T-helper 2 cell treated with Interferon-gamma antibody and Interleukin-4, amounts not matched to agents 5 μg/mL and 100 μg/mL, for 36 hours (primary cell): ENCODE data around the gene PLPP1.
A peak's percentile ranks its signal among the peaks of the same experiment; 100 is the strongest.

ENCODE experiments used
- DNase-seq: peaks from one replicate; pipeline ENCODE4 v3.0.0; 2021; ENCODE audit warnings: low spot score
- H3K27ac Mint-ChIP-seq: one replicate; pipeline ENCODE4 v1.8.0; 2021; ENCODE audit warnings: mild to moderate bottlenecking, mixed read lengths
- H3K27me3 Mint-ChIP-seq: one replicate; pipeline ENCODE4 v1.8.0; 2021; ENCODE audit warnings: low read depth, mixed read lengths
- H3K36me3 Mint-ChIP-seq: one replicate; pipeline ENCODE4 v1.8.0; 2021; ENCODE audit warnings: low read depth, mixed read lengths
- H3K4me1 Mint-ChIP-seq: one replicate; pipeline ENCODE4 v1.8.0; 2021; ENCODE audit warnings: low read depth, mixed read lengths
- H3K4me3 Mint-ChIP-seq: one replicate; pipeline ENCODE4 v1.8.0; 2022; ENCODE audit warnings: mild to moderate bottlenecking, moderate library complexity, mixed read lengths
- H3K9me3 Mint-ChIP-seq: one replicate; pipeline ENCODE4 v1.8.0; 2021; ENCODE audit warnings: mixed read lengths

Gene PLPP1

DNA sequence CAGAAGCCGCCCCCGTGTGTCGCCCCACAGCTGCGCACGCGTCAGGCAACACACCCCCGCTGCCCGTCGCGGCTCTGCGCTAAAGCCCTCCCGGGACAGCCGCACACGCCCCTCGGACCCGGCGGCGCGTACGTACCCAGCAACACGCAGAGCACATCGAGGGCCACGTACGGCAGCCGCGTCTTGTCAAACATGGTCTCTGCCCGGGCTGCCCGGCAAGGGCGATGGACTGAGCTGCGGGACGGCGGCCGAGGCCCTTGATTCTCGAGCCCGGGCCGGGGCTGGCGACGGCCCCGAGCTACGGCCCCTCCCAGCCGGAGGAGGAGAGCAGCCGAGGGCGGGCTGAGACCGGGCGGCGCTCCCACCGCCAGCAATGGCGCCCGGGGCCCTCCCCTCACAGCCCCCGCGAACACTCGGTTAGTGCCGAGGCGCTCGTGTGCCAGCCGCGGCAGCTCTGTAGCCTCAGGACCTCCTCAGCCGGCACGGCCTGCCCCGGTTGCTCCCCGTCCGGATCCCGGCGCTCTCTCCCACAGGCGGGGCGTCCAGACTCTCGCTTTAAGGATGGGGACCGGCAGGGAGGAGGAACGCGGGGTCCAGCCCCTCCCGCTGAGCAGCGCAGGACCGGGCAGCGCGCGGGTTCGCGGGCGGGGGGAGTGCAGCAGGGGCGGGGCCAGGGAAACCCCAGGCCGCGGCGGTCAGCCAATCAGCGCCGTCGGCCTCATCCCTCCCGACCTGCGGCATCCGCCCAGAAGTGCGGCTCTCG, at the start of gene PLPP1:
PLPP1 (minus strand) TSS at position 529 of the 763 bp plus-strand sequence; CDS start at position 194, 335 bp downstream.
- peaks cover 43% of the 10 kb centered on the region for H3K4me1 Mint-ChIP-seq

DNA sequence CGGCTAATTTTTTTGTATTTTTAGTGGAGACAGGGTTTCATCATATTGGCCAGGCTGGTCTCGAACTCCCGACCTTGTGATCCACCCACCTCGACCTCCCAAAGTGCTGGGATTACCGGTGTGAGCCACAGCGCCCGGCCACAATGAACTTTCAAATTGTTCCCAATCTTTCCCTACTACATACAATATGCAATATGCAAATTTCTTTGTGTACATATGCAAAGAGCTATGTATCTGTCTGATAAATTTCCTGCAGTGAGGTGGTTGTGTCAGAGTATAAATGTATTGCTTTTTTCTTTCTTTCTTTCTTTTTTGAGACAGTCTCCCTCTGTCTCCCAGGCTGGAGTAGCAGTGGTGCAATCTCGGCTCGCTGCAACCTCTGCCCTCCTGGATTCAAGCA, 48.8 kb upstream of the PLPP1 start:
- Mint-ChIP-seq H3K27me3 (no peaks in the 10 kb centered on the region), H3K4me3 (no peak overlapping the region), H3K27ac (no peak overlapping the region), H3K9me3 (no peaks in the 10 kb centered on the region), H3K4me1 (peaks cover 23% of the 10 kb centered on the region), H3K36me3 (peaks cover 2% of the 10 kb centered on the region)
- DNase-seq, result no peak

More for the DNA sequence above, at the start of gene PLPP1:
- no peaks in the 10 kb centered on the region for H3K9me3 Mint-ChIP-seq
- peak within 1 kb of the TSS; percentile 90 for H3K4me3 Mint-ChIP-seq
- DNase-seq, result peak; percentile 90
- H3K27ac Mint-ChIP-seq, result peak within 1 kb of the TSS; percentile 79
- H3K36me3 Mint-ChIP-seq, result peaks cover 20% of the 10 kb centered on the region
- H3K27me3 Mint-ChIP-seq, result no peaks in the 10 kb centered on the region

DNA sequence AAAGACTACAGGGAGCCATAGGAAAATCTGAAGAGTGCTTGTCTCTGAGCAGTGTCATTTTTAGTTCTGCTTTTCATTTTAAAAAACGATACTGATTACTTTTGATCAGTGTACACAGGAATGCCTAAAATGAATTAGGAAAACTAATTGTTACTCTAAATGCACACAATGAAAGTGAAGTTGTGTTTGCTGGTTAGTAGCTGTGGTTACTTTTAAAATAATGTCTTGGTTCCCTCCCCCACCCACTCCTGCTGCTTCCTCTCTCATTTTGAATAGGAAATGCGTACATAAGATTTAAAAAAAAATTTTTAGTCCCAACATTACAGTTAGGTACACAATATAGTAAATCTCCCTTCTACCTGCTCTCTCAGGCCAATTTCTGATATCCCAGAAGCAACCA, 47.5 kb upstream of the PLPP1 start:
- DNase-seq, result peak; percentile 43
- Mint-ChIP-seq H3K4me3 (peak overlapping the region; percentile 68), H3K4me1 (peaks cover 32% of the 10 kb centered on the region), H3K36me3 (no peaks in the 10 kb centered on the region), H3K27me3 (no peaks in the 10 kb centered on the region), H3K9me3 (no peaks in the 10 kb centered on the region), H3K27ac (peak overlapping the region; percentile 27)

DNA sequence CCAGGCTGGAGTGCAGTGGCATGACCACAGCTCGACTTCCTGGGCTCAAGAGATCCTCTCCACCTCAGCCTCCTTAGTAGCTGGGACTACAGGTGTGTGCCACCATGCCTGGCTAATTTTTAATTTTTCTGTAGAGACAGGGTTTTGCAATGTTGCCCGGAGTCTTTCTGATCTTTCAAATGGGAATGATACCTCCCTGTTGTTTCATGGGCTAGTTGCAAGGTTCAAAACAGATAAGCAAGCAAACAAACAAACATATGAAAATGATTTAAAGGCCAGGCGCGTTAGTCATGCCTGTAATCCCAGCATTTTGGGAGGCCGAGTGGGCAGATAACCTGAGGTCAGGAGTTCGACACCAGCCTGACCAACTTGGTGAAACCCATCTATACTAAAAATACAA, 45.3 kb upstream of the PLPP1 start:
- Mint-ChIP-seq H3K4me1 (peaks cover 45% of the 10 kb centered on the region), H3K4me3 (no peak overlapping the region), H3K36me3 (no peaks in the 10 kb centered on the region), H3K9me3 (no peaks in the 10 kb centered on the region), H3K27me3 (no peaks in the 10 kb centered on the region), H3K27ac (no peak overlapping the region)
- no peak for DNase-seq

DNA sequence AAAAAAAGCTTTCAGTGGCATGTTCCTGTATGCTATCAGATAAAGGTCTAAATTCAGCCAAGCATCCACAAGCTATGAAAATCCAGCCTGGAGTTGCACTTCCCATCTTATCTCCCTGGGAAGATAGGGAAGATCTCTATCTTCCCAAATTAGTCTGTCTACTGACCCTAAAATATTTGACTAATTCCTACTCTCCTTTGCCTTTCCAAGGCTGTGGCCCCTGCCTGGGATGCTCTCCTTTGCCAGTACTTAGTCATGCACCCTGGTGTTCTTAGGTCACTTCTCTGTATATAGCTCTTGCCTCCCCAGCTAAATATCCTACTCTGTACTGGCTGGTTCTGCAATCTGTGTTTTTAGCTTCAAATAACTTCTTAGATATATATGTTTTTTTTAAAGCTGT, 44.0 kb upstream of the PLPP1 start:
- H3K9me3 Mint-ChIP-seq, result no peaks in the 10 kb centered on the region

DNA sequence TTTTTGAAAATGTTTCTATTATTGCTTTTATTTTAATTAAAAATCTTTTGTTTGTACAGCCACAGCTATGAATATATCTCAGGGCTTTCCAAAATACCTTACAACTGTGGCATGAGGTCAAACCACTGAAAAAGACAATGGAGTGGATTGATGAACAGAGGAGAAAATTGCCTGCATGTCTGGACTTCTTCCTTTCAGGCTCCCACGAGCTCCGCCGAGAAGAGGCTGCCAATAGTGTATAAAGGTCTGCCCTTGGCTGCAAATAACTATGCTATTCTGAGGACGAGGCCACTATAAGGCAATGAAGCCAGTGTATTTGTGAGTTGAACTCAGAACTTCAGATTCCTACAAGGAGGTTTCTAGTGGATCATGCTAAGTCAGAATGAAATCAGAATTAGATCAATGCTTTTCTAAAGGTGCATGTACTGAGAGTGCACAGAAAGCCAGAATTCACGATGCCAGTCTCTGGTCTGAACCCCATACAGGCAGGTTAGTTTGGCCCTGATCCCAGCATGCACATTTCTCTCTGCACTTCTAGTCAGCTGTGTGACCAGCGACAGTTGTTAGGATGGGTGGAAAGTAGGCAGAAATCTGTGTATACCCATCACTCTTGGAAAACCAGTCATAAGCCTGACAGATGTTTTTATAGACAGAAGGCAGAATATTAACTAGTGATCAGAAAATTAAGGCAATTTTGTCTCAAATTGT, 42.7 kb upstream of the PLPP1 start:
- no peaks in the 10 kb centered on the region for H3K36me3 Mint-ChIP-seq
- DNase-seq, result no peak
- H3K4me1 Mint-ChIP-seq, result peaks cover 38% of the 10 kb centered on the region
- no peak overlapping the region for H3K27ac Mint-ChIP-seq
- no peak overlapping the region for H3K4me3 Mint-ChIP-seq
- H3K9me3 Mint-ChIP-seq, result no peaks in the 10 kb centered on the region
- no peaks in the 10 kb centered on the region for H3K27me3 Mint-ChIP-seq

More for the DNA sequence above, 44.0 kb upstream of the PLPP1 start:
- no peaks in the 10 kb centered on the region for H3K27me3 Mint-ChIP-seq
- DNase-seq, result no peak
- peaks cover 45% of the 10 kb centered on the region for H3K4me1 Mint-ChIP-seq
- H3K27ac Mint-ChIP-seq, result no peak overlapping the region
- H3K4me3 Mint-ChIP-seq, result no peak overlapping the region
- no peaks in the 10 kb centered on the region for H3K36me3 Mint-ChIP-seq

DNA sequence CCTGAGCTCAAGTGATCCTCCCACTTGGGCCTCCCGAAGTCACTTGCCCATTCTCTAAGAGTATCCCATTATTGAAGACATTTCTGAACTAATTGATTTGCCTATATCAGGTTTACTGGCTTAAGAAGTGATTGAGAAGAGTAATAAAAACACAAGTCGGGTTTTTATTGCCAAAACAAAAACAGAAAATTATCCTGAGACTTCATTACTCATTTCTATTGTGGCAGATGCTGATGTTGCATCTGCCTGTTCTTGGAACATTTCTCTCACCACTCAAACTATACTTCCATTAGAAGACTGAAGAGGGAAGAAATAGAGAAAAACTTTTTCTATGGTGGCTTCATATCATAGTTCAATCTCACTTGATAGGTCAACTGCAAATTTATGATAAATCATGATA, 41.9 kb upstream of the PLPP1 start:
- no peak for DNase-seq
- Mint-ChIP-seq H3K4me3 (peak overlapping the region; percentile 39), H3K27ac (peak overlapping the region; percentile 22), H3K9me3 (no peaks in the 10 kb centered on the region), H3K4me1 (peaks cover 35% of the 10 kb centered on the region), H3K27me3 (no peaks in the 10 kb centered on the region), H3K36me3 (no peaks in the 10 kb centered on the region)

DNA sequence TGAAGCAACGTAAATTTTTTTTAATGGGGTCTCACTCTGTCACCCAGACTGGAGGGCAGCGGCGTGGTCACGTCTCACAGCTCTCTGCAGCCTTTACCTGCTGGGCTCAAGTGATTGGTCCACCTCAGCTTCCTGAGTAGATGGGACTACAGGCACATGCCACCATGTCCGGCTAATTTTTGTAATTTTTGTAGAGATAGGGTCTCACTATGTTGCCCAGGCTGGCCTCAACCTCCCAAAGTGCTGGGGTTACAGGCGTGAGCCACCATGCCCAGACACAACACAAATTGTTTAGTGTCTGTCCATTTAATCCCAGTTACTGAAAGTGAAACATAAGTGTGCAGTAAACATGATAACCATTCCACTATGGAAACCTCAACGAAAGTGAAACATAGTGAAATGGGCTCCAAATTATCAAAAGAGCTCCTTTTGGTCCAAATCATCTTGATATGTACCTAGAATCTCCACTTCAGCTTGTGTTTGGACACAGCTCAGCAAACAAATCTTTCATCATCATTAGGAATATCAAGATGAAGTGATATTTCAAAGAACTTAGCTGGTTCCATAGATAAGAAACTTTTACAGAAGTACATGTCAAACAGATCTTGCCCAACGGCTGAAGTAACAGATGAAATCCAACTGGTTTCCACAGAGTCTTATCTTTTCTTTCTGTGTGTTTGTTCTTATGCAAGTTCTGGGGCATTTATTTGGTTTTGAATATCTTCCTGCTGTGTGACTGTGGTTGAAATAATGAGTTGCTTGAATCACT, 41.2 kb upstream of the PLPP1 start:
- DNase-seq, result no peak
- H3K27me3 Mint-ChIP-seq, result no peaks in the 10 kb centered on the region
- H3K27ac Mint-ChIP-seq, result peak overlapping the region; percentile 22
- H3K36me3 Mint-ChIP-seq, result no peaks in the 10 kb centered on the region
- peak overlapping the region; percentile 39 for H3K4me3 Mint-ChIP-seq
- peaks cover 32% of the 10 kb centered on the region for H3K4me1 Mint-ChIP-seq
- no peaks in the 10 kb centered on the region for H3K9me3 Mint-ChIP-seq

DNA sequence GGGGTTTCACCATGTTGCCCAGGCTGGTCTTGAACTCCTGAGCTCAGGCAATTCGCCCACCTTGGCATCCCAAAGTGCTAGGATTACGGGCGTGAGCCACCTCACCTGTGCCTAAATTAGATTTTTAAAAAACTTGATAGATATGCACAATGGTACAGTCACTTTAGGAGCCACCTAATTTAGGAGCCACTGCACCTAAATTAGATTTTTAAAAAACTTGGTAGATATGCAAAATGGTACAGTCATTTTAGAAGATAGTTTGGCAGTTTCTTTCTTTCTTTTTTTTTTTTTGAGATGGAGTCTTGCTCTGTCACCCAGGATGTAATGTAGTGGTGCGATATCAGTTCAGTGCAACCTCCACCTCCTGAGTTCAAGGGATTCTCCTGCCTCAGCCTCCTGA, 37.8 kb upstream of the PLPP1 start:
- Mint-ChIP-seq H3K9me3 (no peaks in the 10 kb centered on the region), H3K4me3 (no peak overlapping the region), H3K27me3 (no peaks in the 10 kb centered on the region), H3K4me1 (peaks cover 26% of the 10 kb centered on the region), H3K27ac (no peak overlapping the region), H3K36me3 (no peaks in the 10 kb centered on the region)
- no peak for DNase-seq

DNA sequence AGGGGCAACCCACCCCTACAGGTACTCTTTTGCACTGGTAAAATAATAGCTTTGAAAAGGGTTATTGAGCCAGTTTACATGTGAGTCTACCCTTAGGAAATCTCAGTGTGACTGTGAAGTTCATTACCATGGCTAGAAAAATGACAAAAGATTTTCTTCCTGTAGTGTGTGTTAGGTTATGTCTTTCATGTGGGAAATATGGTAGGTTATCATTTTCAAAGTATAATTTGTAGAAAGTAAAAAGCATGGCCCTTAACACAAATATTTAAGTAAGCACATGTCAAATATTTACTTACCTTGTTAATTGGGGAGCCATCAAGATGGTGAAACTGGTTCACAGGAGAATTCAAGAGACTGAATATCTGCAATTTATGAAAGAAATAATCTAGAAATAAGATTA, 37.3 kb upstream of the PLPP1 start:
- H3K27ac Mint-ChIP-seq, result no peak overlapping the region
- no peaks in the 10 kb centered on the region for H3K36me3 Mint-ChIP-seq
- H3K4me3 Mint-ChIP-seq, result no peak overlapping the region
- no peaks in the 10 kb centered on the region for H3K27me3 Mint-ChIP-seq
- peaks cover 22% of the 10 kb centered on the region for H3K4me1 Mint-ChIP-seq
- no peaks in the 10 kb centered on the region for H3K9me3 Mint-ChIP-seq
- no peak for DNase-seq

DNA sequence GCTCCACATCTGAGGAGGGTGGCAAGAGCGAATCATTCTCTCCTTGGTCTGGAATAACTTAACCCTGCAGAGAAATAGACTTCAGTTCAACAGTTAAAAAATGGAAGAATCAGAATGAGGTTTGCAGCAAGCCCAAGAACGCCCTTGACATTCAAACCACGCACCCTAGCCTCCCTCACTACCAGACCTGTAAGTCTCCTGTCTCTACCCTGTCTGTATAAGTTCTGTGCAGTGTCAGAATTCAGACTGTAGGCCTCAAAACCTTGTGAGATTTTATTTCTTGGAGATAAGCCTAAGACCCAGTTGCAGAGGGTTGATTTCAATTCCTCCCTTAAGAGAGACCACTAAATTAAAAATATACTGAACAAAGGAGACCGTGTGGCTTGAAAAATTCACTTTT, 35.8 kb upstream of the PLPP1 start:
- H3K27ac Mint-ChIP-seq, result no peak overlapping the region
- H3K4me3 Mint-ChIP-seq, result no peak overlapping the region
- H3K36me3 Mint-ChIP-seq, result no peaks in the 10 kb centered on the region
- no peaks in the 10 kb centered on the region for H3K27me3 Mint-ChIP-seq
- H3K9me3 Mint-ChIP-seq, result no peaks in the 10 kb centered on the region
- no peak for DNase-seq
- peaks cover 10% of the 10 kb centered on the region for H3K4me1 Mint-ChIP-seq

DNA sequence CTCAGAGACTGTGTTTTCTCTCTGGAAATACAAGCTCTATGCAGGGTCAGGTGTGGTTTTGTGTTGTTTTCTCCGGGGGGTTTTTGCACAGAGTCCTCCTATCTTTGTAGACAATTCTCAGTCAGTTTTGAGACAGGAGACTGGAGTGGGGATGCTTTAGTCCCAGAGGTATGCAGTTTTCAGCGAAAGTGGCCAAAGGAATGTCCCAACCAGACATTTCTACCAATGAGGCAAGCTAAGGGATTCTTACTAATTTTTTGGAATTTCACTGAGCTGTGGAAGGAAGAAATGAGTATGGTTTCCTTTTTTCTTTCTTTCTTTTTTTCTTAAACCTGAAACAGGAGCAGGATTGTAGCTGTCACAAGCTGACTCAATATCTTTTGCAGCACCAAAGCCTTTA, 35.3 kb upstream of the PLPP1 start:
- H3K36me3 Mint-ChIP-seq, result no peaks in the 10 kb centered on the region
- no peak overlapping the region for H3K27ac Mint-ChIP-seq
- H3K4me3 Mint-ChIP-seq, result no peak overlapping the region
- H3K4me1 Mint-ChIP-seq, result peaks cover 14% of the 10 kb centered on the region
- H3K27me3 Mint-ChIP-seq, result no peaks in the 10 kb centered on the region
- no peak for DNase-seq
- H3K9me3 Mint-ChIP-seq, result no peaks in the 10 kb centered on the region

DNA sequence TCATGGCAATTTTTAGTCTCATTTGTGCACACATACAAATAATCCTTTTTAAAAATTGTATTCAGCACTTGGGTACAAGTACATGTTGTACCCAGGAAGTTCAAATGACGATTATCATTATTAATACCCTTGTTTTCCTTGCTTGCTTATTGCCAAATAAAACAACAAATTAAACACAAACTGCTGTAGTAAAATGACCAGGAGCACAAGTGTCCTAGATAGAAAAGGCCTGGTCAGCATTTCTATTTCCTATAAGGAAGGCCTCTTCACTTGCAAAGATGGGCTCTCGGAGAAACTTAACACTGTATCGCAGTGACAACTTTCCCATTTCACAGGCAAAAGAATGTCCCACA, 34.7 kb upstream of the PLPP1 start:
- peaks cover 18% of the 10 kb centered on the region for H3K4me1 Mint-ChIP-seq
- no peaks in the 10 kb centered on the region for H3K9me3 Mint-ChIP-seq
- H3K27me3 Mint-ChIP-seq, result no peaks in the 10 kb centered on the region
- no peak overlapping the region for H3K4me3 Mint-ChIP-seq
- H3K27ac Mint-ChIP-seq, result no peak overlapping the region
- DNase-seq, result no peak
- no peaks in the 10 kb centered on the region for H3K36me3 Mint-ChIP-seq
